HCT116 (cell line): ENCODE data around the gene NUMA1. TPM values are rescaled to one million over a fixed set of nuclear protein-coding genes. Genes with fewer than 3 reads are reported as not detected.

Source experiments
- ATAC-seq: fragments of 200-7000 bp; cut with Tn5 transposase; 2 replicates; pipeline ENCODE4 v1.9.1; 2020; ENCODE audit warnings: mild to moderate bottlenecking, moderate library complexity
- BruUV-seq: library from RNA; stranded (reverse); fragments of 400-500 nt; replicated peaks from 2 replicates; lab custom pipeline; 2021; lab: Mats Ljungman, UMichigan
- CTCF ChIA-PET: fragments of 300-600 bp; sonication (Branson Sonifier 250); formaldehyde crosslinking; loops from one replicate; lab custom pipeline; 2021; ENCODE audit warnings: antibody characterized with exemption; lab: Charles Lee
- POLR2A ChIA-PET: fragments of 300-600, 350-600 bp; sonication (Branson Sonifier 250); formaldehyde crosslinking; loops from one replicate; lab custom pipeline; 2021; ENCODE audit warnings: antibody characterized with exemption; lab: Charles Lee
- RAD21 ChIA-PET, 2 experiments: fragments of 300-600 bp; sonication (Branson Sonifier 250); formaldehyde crosslinking; loops; one replicate each; lab custom pipeline; 2023; ENCODE audit warnings: low total read pairs in 2 of 2; ENCODE audit not compliant: uncharacterized antibody in 2 of 2, unreplicated experiment in 2 of 2, low non-redundant PET in 1 of 2; lab: Charles Lee
- DNase-seq: peaks from one replicate; pipeline ENCODE4 v3.0.0-alpha.2; 2010; ENCODE audit warnings: low read depth, low spot score
- H2AFZ ChIP-seq: fragments of 200-600 bp; shearing (Covaris generic), sonication (generic); 2 replicates; pipeline ENCODE4 v1.6.1; 2017; ENCODE audit warnings: low read depth, mixed run types, mixed read lengths, antibody characterized with exemption, low read length; ENCODE audit not compliant: poor library complexity, severe bottlenecking
- H3K27ac ChIP-seq: 2 replicates; pipeline ENCODE4 v1.5.1; 2012; ENCODE audit warnings: low read depth, low read length
- H3K27me3 ChIP-seq: fragments of 200-600 bp; sonication (generic); 2 replicates; pipeline ENCODE4 v1.6.1; 2016; ENCODE audit warnings: mixed run types, low read length, mixed read lengths; ENCODE audit not compliant: insufficient read depth
- H3K36me3 ChIP-seq, 2 experiments: fragments of 200-500 bp in 1 of 2; fragments of 200-600 bp in 1 of 2; sonication (Bioruptor generic) in 1 of 2; sonication (generic) in 1 of 2; 2 replicates each; pipeline versions ENCODE4 v1.5.1 to v1.6.1; 2014 to 2016; ENCODE audit warnings: low read length in 2 of 2, inconsistent platforms in 1 of 2, mixed read lengths in 1 of 2, mixed run types in 1 of 2; ENCODE audit not compliant: insufficient read depth in 2 of 2, control insufficient read depth in 1 of 2
- H3K4me1 ChIP-seq, 2 experiments: fragments of 200-600 bp in 1 of 2; sonication (generic) in 1 of 2; 2 replicates each; pipeline versions ENCODE4 v1.5.1 to v1.6.1; 2012 to 2017; ENCODE audit warnings: low read length in 2 of 2, inconsistent platforms in 1 of 2, mild to moderate bottlenecking in 1 of 2, mixed read lengths in 1 of 2, mixed run types in 1 of 2, moderate library complexity in 1 of 2; ENCODE audit not compliant: insufficient read depth in 2 of 2, control insufficient read depth in 1 of 2
- H3K4me2 ChIP-seq: fragments of 200-600 bp; sonication (generic); 2 replicates; pipeline ENCODE4 v1.6.1; 2017; ENCODE audit warnings: mixed run types, low read length, mixed read lengths
- H3K4me3 ChIP-seq, 2 experiments: fragments of 200-600 bp in 1 of 2; sonication (generic) in 1 of 2; replicated peaks in 1 of 2; 2 replicates each; pipeline ENCODE4 v1.5.1; 2011 to 2016; ENCODE audit warnings: low read length in 2 of 2, control low read depth in 1 of 2, low read depth in 1 of 2, mild to moderate bottlenecking in 1 of 2, mixed read lengths in 1 of 2, mixed run types in 1 of 2
- H3K79me2 ChIP-seq: fragments of 200-600 bp; sonication (generic); 2 replicates; pipeline ENCODE4 v1.6.1; 2017; ENCODE audit warnings: mild to moderate bottlenecking, mixed run types, low read length, moderate library complexity, mixed read lengths; ENCODE audit not compliant: insufficient read depth
- H3K9ac ChIP-seq: fragments of 200-600 bp; sonication (generic); 2 replicates; pipeline ENCODE4 v1.6.1; 2016; ENCODE audit warnings: low read length, mixed read lengths
- H3K9me2 ChIP-seq: fragments of 200-600 bp; sonication (generic), shearing (Covaris generic); 2 replicates; pipeline ENCODE4 v1.6.1; 2017; ENCODE audit warnings: mixed run types, mild to moderate bottlenecking, moderate library complexity; ENCODE audit not compliant: insufficient read depth
- H3K9me3 ChIP-seq, 2 experiments: fragments of 200-500 bp in 1 of 2; fragments of 200-600 bp in 1 of 2; sonication (Bioruptor generic) in 1 of 2; sonication (generic) in 1 of 2; 2 replicates each; pipeline ENCODE4 v1.6.1; 2014 to 2017; ENCODE audit warnings: low read length in 2 of 2, mixed read lengths in 2 of 2, inconsistent platforms in 1 of 2, low read depth in 1 of 2, mild to moderate bottlenecking in 1 of 2, mixed run types in 1 of 2, moderate library complexity in 1 of 2; ENCODE audit not compliant: control insufficient read depth in 1 of 2, insufficient read depth in 1 of 2
- H4K20me1 ChIP-seq: fragments of 200-600 bp; sonication (generic), shearing (Covaris generic); 2 replicates; pipeline ENCODE4 v1.6.1; 2017; ENCODE audit warnings: mixed run types, mild to moderate bottlenecking, moderate library complexity; ENCODE audit not compliant: insufficient read depth
- CEBPB ChIP-seq: IDR thresholded peaks from 2 replicates; pipeline ENCODE4 v1.6.1; 2012; ENCODE audit warnings: low read depth
- ELF1 ChIP-seq: IDR thresholded peaks from 2 replicates; pipeline ENCODE4 v1.6.1; 2012; ENCODE audit warnings: low read depth, borderline replicate concordance
- JUND ChIP-seq: IDR thresholded peaks from 2 replicates; pipeline ENCODE4 v1.6.1; 2012
- POLR2AphosphoS5 ChIP-seq: IDR thresholded peaks from 2 replicates; pipeline ENCODE4 v1.6.1; 2011; ENCODE audit warnings: mild to moderate bottlenecking, low read depth, low read length, moderate library complexity
- RAD21 ChIP-seq: IDR thresholded peaks from 2 replicates; pipeline ENCODE4 v1.6.1; 2012; ENCODE audit warnings: low read depth, mild to moderate bottlenecking
- SP1 ChIP-seq: IDR thresholded peaks from 2 replicates; pipeline ENCODE4 v1.6.1; 2012; ENCODE audit warnings: low read depth
- SRF ChIP-seq: IDR thresholded peaks from 2 replicates; pipeline ENCODE4 v1.6.1; 2012; ENCODE audit warnings: low read depth
- TCF7L2 ChIP-seq: IDR thresholded peaks from 2 replicates; pipeline ENCODE4 v1.7.0; 2011; ENCODE audit warnings: borderline replicate concordance, inconsistent platforms; ENCODE audit not compliant: insufficient read depth, insufficient read length; ENCODE audit errors: extremely low read depth
- YY1 ChIP-seq: IDR thresholded peaks from 2 replicates; pipeline ENCODE4 v1.6.1; 2011; ENCODE audit warnings: low read length, low read depth, moderate library complexity, mild to moderate bottlenecking; ENCODE audit not compliant: insufficient replicate concordance; ENCODE audit errors: extremely low read depth
- ZFX ChIP-seq: fragments of 450-650 bp; IDR thresholded peaks from 2 replicates; pipeline ENCODE4 v1.6.1; 2017
- intact Hi-C: fragments of 100-400 bp; cut with micrococcal nuclease; formaldehyde crosslinking; loops from 2 replicates; pipeline ENCODE4 v1.10.0; 2022
- total RNA-seq: library from RNA; stranded (reverse); gene quantifications from one replicate; pipeline ENCODE4 v1.2.1, GENCODE V29; 2021; ENCODE audit not compliant: unreplicated experiment
- TF ChIP-seq, protein P1 (sequence below): IDR thresholded peaks from 2 replicates; pipeline ENCODE4 v1.6.1; 2012
- TF ChIP-seq, protein P2 (sequence below): IDR thresholded peaks from 2 replicates; pipeline ENCODE4 v1.6.1; 2011; ENCODE audit warnings: mild to moderate bottlenecking, low read length, moderate library complexity; ENCODE audit not compliant: insufficient replicate concordance; ENCODE audit errors: extremely low read depth
- TF ChIP-seq, protein P3 (sequence below): IDR thresholded peaks from 2 replicates; pipeline ENCODE4 v1.6.1; 2012

Gene NUMA1
- total RNA-seq, 1 experiment from 2014 or later, result 133 TPM

DNA sequence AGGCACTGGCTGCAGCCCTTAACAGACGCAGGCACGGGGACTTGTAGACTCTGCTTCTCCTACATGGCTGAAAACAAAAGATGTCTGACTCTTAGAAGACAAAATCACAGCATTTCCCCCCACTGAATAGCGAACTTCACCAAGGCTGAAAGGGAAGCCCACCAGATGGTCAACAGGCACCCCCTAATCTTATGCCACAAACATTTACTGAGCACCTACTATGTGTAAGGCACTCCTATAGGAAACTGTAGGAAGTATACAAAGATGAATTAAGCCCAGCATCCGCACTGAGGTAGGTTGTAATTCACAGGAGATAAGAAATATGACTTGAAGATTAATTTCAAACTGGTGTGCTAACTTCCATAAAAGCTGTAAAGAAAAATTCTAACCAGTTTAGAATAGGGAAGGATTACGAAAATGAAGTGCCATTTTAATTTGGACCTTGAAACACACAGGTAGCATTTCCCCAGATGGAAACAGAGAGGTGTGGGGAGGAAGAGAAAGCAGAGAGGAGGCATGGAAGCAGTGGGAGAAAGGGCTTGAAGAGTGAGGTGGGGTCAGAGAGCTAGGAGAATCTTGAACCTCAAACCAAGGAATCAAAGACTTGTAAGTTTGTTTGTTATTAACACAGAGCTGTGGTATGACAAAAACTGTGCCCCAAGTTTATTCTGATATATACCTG, 38.1 kb downstream of the NUMA1 start:
- H3K79me2 ChIP-seq, result peaks cover 88% of the 10 kb centered on the region

DNA sequence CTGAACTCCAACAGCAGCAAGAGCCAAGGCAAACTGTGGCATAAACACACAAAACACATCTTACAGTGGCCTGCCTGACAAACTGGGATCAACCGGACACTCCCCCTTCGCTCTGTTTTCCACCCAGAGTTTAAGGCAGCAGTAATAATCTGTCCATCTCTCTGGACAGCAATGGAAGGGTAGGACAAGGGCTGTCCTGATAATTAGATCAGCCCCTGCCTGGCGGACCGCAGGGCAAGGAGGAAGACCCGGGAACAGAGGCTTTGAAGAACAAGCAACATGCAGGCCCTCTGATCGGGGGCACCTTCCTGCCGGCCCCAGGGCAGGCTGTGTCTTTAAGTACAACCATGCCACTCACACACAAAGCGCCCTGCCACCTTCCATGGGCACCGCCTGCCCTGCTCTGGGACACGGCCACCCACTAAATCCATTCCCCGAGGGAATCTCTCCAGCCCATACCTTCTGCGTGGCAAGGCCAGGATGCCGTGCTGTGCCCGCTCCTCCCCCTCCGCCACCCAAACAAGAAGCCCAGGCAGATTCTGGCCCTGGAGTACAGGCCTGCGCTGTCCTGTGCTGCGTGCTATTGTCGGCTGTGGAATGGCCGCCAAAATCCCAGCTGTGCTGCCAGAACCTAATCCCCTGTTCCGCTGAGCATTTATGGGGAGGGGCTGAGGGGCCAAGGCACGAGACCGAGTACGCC, 38.8 kb downstream of the NUMA1 start:
- H3K27ac ChIP-seq, result peak overlapping the region; percentile 83
- peak overlapping the region; percentile 81 for H3K4me2 ChIP-seq
- H3K27me3 ChIP-seq, result no peaks in the 10 kb centered on the region
- H3K9ac ChIP-seq, result peak overlapping the region; percentile 63
- ChIA-PET RAD21 (no interaction called here), POLR2A (no interaction called here), CTCF (interaction anchor here (2.2 kb wide), 1 partner anchor 16 kb away, joined by 10 read pairs; no protein-coding TSS in a partner anchor)
- H3K4me3 ChIP-seq, result peak overlapping the region; percentile 57 to 63
- peaks cover 24 to 53% of the 10 kb centered on the region in 2 experiments for H3K4me1 ChIP-seq
- peak; percentile 74 for ATAC-seq
- H3K9me2 ChIP-seq, result no peaks in the 10 kb centered on the region
- H3K79me2 ChIP-seq, result peaks cover 92% of the 10 kb centered on the region
- intact Hi-C loops, result loop anchor here (5.0 kb wide), 1 partner anchor 36 kb away; no protein-coding TSS in a partner anchor
- H3K36me3 ChIP-seq, result no peaks in the 10 kb centered on the region
- H4K20me1 ChIP-seq, result no peaks in the 10 kb centered on the region
- no TSS peak for BruUV-seq
- peak; percentile 40 for DNase-seq
- TF ChIP-seq SP1, result peak; percentile 74
- TF ChIP-seq JUND, result 0 out of 2 replicates have a peak, but pooled peaks have one; percentile 37
- no peak for TF ChIP-seq ELF1
- no peak for TF ChIP-seq RAD21
- TF ChIP-seq TCF7L2, result peak; percentile 39
- TF ChIP-seq, protein P1, sequence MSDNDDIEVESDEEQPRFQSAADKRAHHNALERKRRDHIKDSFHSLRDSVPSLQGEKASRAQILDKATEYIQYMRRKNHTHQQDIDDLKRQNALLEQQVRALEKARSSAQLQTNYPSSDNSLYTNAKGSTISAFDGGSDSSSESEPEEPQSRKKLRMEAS, result peak; percentile 23
- no peak for TF ChIP-seq SRF
- TF ChIP-seq YY1, result peak; percentile 66
- TF ChIP-seq, protein P2, sequence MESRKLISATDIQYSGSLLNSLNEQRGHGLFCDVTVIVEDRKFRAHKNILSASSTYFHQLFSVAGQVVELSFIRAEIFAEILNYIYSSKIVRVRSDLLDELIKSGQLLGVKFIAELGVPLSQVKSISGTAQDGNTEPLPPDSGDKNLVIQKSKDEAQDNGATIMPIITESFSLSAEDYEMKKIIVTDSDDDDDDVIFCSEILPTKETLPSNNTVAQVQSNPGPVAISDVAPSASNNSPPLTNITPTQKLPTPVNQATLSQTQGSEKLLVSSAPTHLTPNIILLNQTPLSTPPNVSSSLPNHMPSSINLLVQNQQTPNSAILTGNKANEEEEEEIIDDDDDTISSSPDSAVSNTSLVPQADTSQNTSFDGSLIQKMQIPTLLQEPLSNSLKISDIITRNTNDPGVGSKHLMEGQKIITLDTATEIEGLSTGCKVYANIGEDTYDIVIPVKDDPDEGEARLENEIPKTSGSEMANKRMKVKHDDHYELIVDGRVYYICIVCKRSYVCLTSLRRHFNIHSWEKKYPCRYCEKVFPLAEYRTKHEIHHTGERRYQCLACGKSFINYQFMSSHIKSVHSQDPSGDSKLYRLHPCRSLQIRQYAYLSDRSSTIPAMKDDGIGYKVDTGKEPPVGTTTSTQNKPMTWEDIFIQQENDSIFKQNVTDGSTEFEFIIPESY, result no peak
- TF ChIP-seq POLR2AphosphoS5, result peak; percentile 64
- TF ChIP-seq, all 23 proteins: peak for 6
- Histone ChIP-seq H2AFZ (no peak overlapping the region), H3K9me3 (no peaks in the 10 kb centered on the region)

More for the DNA sequence above, 38.1 kb downstream of the NUMA1 start:
- peak overlapping the region; percentile 63 for H3K9ac ChIP-seq
- peak overlapping the region; percentile 81 for H3K4me2 ChIP-seq
- TSS peak; percentile 62 for BruUV-seq
- intact Hi-C loops, result loop anchor here (5.0 kb wide), 1 partner anchor 35 kb away; no protein-coding TSS in a partner anchor
- ChIA-PET POLR2A (interaction anchor here (1.4 kb wide), 1 partner anchor 13 kb away, joined by 3 read pairs; no protein-coding TSS in a partner anchor), CTCF (no interaction called here), RAD21 (no interaction called here)
- peak overlapping the region; percentile 57 to 63 for H3K4me3 ChIP-seq
- no peak overlapping the region for H2AFZ ChIP-seq
- no peaks in the 10 kb centered on the region for H3K36me3 ChIP-seq
- no peak for TF ChIP-seq RAD21
- no peak for TF ChIP-seq CEBPB
- TF ChIP-seq, protein P3, sequence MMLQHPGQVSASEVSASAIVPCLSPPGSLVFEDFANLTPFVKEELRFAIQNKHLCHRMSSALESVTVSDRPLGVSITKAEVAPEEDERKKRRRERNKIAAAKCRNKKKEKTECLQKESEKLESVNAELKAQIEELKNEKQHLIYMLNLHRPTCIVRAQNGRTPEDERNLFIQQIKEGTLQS, result no peak
- TF ChIP-seq ZFX, result no peak
- TF ChIP-seq, all 23 proteins: peak for 0
- peak overlapping the region; percentile 83 for H3K27ac ChIP-seq
- ATAC-seq, result no peak
- H4K20me1 ChIP-seq, result no peaks in the 10 kb centered on the region
- no peak for DNase-seq
- H3K4me1 ChIP-seq, result peaks cover 24 to 53% of the 10 kb centered on the region in 2 experiments
- no peaks in the 10 kb centered on the region for H3K9me2 ChIP-seq
- H3K9me3 ChIP-seq, result no peaks in the 10 kb centered on the region
- no peaks in the 10 kb centered on the region for H3K27me3 ChIP-seq
